Keratinocyte (primary cell): ENCODE data around the gene CABP2. TPM values are rescaled to one million over a fixed set of nuclear protein-coding genes. Genes with fewer than 3 reads are reported as not detected.

ENCODE experiments used
- DNase-seq: peaks from one replicate; pipeline ENCODE4 v3.0.0-alpha.2; 2011; ENCODE audit warnings: low read depth, missing footprints, low spot score
- FAIRE-seq: peaks from 2 replicates; lab custom pipeline; 2011; peaks lifted over from hg19 to GRCh38; lab: Jason Lieb, UNC
- H2AFZ ChIP-seq: 2 replicates; pipeline ENCODE4 v1.6.0; 2012; ENCODE audit warnings: low read length, control low read depth, inconsistent platforms; ENCODE audit not compliant: control insufficient read depth
- H3K27ac ChIP-seq: 2 replicates; pipeline ENCODE4 v1.5.1; 2011; ENCODE audit warnings: low read length; ENCODE audit not compliant: control insufficient read depth, insufficient read depth
- H3K27me3 ChIP-seq: 3 replicates; pipeline ENCODE4 v1.6.0; 2011; ENCODE audit warnings: low read length; ENCODE audit not compliant: control insufficient read depth, insufficient read depth; ENCODE audit errors: extremely low read depth
- H3K36me3 ChIP-seq, 2 experiments: 2 replicates in 1 of 2; 3 replicates in 1 of 2; pipeline ENCODE4 v1.5.1; 2011; ENCODE audit warnings: low read length in 2 of 2, mild to moderate bottlenecking in 1 of 2; ENCODE audit not compliant: control insufficient read depth in 2 of 2, insufficient read depth in 2 of 2; ENCODE audit errors: extremely low read depth in 1 of 2
- H3K4me1 ChIP-seq: 3 replicates; pipeline ENCODE4 v1.5.1; 2011; ENCODE audit warnings: low read length; ENCODE audit not compliant: control insufficient read depth, insufficient read depth; ENCODE audit errors: extremely low read depth
- H3K4me2 ChIP-seq: 3 replicates; pipeline ENCODE4 v1.6.0; 2011; ENCODE audit warnings: low read depth, low read length; ENCODE audit not compliant: control insufficient read depth, insufficient read depth; ENCODE audit errors: extremely low read depth
- H3K4me3 ChIP-seq, 3 experiments: fragments of 200-600 bp in 1 of 3; sonication (generic) in 1 of 3; 2 replicates in 2 of 3; 3 replicates in 1 of 3; pipeline ENCODE4 v1.5.1; 2011 to 2016; ENCODE audit warnings: low read length in 3 of 3, mild to moderate bottlenecking in 3 of 3, control low read depth in 2 of 3, inconsistent platforms in 1 of 3, low read depth in 1 of 3, mixed read lengths in 1 of 3, mixed run types in 1 of 3, moderate library complexity in 1 of 3; ENCODE audit not compliant: control insufficient read depth in 2 of 3, insufficient read depth in 2 of 3; ENCODE audit errors: extremely low read depth in 1 of 3
- H3K79me2 ChIP-seq: 2 replicates; pipeline ENCODE4 v1.6.0; 2012; ENCODE audit warnings: low read length; ENCODE audit not compliant: control insufficient read depth, insufficient read depth
- H3K9ac ChIP-seq: 3 replicates; pipeline ENCODE4 v1.6.0; 2011; ENCODE audit warnings: low read length; ENCODE audit not compliant: control insufficient read depth, insufficient read depth; ENCODE audit errors: extremely low read depth
- H3K9me1 ChIP-seq: 3 replicates; pipeline ENCODE4 v1.6.0; 2011; ENCODE audit warnings: low read length; ENCODE audit not compliant: control insufficient read depth, insufficient read depth; ENCODE audit errors: extremely low read depth
- H3K9me3 ChIP-seq: 2 replicates; pipeline ENCODE4 v1.5.1; 2012; ENCODE audit warnings: low read depth, low read length; ENCODE audit not compliant: control insufficient read depth
- H4K20me1 ChIP-seq: 3 replicates; pipeline ENCODE4 v1.6.0; 2011; ENCODE audit warnings: low read length; ENCODE audit not compliant: control insufficient read depth, insufficient read depth; ENCODE audit errors: extremely low read depth
- EZH2 ChIP-seq: IDR thresholded peaks from one replicate; pipeline ENCODE4 v1.6.1; 2012; ENCODE audit warnings: inconsistent platforms, mild to moderate bottlenecking, low read length, moderate library complexity
- dilution Hi-C: fragments of 300-500 bp; cut with MboI; formaldehyde crosslinking; loops from one replicate; pipeline ENCODE4 v1.7.0; 2020; ENCODE audit warnings: low sequenced_read_pairs; ENCODE audit not compliant: extremely low pct_ligation_motif_present
- polyA plus RNA-seq, 5 experiments: library from polyadenylated mRNA; depleted of rRNA in 3 of 5; stranded (reverse) in 3 of 5; stranded (forward) in 1 of 5; unstranded in 1 of 5; fragments of >200 nt; gene quantifications; 1 replicate in 1 of 5; 2 replicates in 3 of 5; 3 replicates in 1 of 5; pipeline versions ENCODE4 v1.2.1 to v1.2.3, GENCODE V29; 2011 to 2012; ENCODE audit warnings: missing spikeins in 2 of 5, low read depth in 1 of 5, low replicate concordance in 1 of 5
- TF ChIP-seq, protein P1 (sequence below), 3 experiments: IDR thresholded peaks in 1 of 3; conservative IDR thresholded peaks in 1 of 3; optimal IDR thresholded peaks in 1 of 3; 2 replicates in 2 of 3; 3 replicates in 1 of 3; pipeline versions ENCODE3 to v1.5.1; 2011; ENCODE audit warnings: low read length in 3 of 3, mild to moderate bottlenecking in 3 of 3, moderate library complexity in 2 of 3, control low read depth in 1 of 3, inconsistent platforms in 1 of 3; ENCODE audit not compliant: insufficient read depth in 2 of 3; ENCODE audit errors: extremely low read depth in 1 of 3

Gene CABP2
- polyA plus RNA-seq, 1 donor (not counting 4 experiments of a cell fraction or from before 2014, with no cell fraction given): not detected

GRCh38 chr11:67543585-67543984 is 20.3 kb upstream of the CABP2 start:
- H3K27me3 ChIP-seq: no peaks in the 10 kb centered on the region
- dilution Hi-C loops: no loop called here
- no peak overlapping the region for H3K4me3 ChIP-seq
- no peaks in the 10 kb centered on the region for H4K20me1 ChIP-seq
- H3K4me1 ChIP-seq: peaks cover 3% of the 10 kb centered on the region
- no peaks in the 10 kb centered on the region for H3K9me3 ChIP-seq
- no peak overlapping the region for H3K27ac ChIP-seq
- no peak overlapping the region for H2AFZ ChIP-seq
- DNase-seq (no peak), FAIRE-seq (no peak)
- H3K9me1 ChIP-seq: no peaks in the 10 kb centered on the region
- no peaks in the 10 kb centered on the region for H3K36me3 ChIP-seq
- TF ChIP-seq, protein P1, sequence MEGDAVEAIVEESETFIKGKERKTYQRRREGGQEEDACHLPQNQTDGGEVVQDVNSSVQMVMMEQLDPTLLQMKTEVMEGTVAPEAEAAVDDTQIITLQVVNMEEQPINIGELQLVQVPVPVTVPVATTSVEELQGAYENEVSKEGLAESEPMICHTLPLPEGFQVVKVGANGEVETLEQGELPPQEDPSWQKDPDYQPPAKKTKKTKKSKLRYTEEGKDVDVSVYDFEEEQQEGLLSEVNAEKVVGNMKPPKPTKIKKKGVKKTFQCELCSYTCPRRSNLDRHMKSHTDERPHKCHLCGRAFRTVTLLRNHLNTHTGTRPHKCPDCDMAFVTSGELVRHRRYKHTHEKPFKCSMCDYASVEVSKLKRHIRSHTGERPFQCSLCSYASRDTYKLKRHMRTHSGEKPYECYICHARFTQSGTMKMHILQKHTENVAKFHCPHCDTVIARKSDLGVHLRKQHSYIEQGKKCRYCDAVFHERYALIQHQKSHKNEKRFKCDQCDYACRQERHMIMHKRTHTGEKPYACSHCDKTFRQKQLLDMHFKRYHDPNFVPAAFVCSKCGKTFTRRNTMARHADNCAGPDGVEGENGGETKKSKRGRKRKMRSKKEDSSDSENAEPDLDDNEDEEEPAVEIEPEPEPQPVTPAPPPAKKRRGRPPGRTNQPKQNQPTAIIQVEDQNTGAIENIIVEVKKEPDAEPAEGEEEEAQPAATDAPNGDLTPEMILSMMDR (optimal IDR thresholded peaks at IDR 0.05 in 1 of 3, IDR thresholded peaks at IDR 0.05 in 1 of 3, conservative IDR thresholded peaks at IDR 0.05 in 1 of 3; ENCODE audit: extremely low read depth in 1 of 3, insufficient read depth in 2 of 3, low read length in 3 of 3): no peak
- TF ChIP-seq EZH2: no peak
- no peak overlapping the region for H3K4me2 ChIP-seq
- no peak overlapping the region for H3K9ac ChIP-seq
- no peaks in the 10 kb centered on the region for H3K79me2 ChIP-seq

DNA sequence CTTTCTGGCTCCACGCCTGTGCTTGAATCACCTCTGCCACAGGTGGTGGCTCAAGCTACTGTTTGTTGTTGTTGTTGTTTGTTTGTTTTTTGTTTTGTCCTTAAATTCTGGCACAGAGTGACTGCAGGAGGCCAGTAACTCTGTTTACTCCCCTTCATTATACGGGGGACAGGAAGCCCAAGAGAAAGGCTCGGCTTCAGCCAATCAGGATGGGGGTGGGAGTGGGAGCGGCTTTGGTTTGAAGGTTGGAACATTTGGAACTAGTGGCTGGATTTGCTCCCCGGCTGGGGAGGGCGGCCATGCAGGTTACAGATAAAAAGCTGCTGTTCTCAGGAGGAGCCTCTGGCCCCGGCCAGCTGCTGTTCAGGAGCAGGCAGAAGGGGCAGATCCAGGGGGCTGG is 19.7 kb upstream of the CABP2 start:
- no peak for FAIRE-seq

More for the DNA sequence above, 19.7 kb upstream of the CABP2 start:
- peaks cover 3% of the 10 kb centered on the region for H3K4me1 ChIP-seq
- H3K79me2 ChIP-seq: no peaks in the 10 kb centered on the region
- dilution Hi-C loops: no loop called here
- TF ChIP-seq, protein P1 (optimal IDR thresholded peaks at IDR 0.05 in 1 of 3, IDR thresholded peaks at IDR 0.05 in 1 of 3, conservative IDR thresholded peaks at IDR 0.05 in 1 of 3; ENCODE audit: extremely low read depth in 1 of 3, insufficient read depth in 2 of 3, low read length in 3 of 3): no peak
- no peak for TF ChIP-seq EZH2
- no peak overlapping the region for H3K4me2 ChIP-seq
- H4K20me1 ChIP-seq: no peaks in the 10 kb centered on the region
- no peak overlapping the region for H2AFZ ChIP-seq
- H3K9me1 ChIP-seq: no peaks in the 10 kb centered on the region
- no peak overlapping the region for H3K9ac ChIP-seq
- H3K27ac ChIP-seq: no peak overlapping the region
- DNase-seq: no peak
- H3K4me3 ChIP-seq: no peak overlapping the region
- H3K27me3 ChIP-seq: no peaks in the 10 kb centered on the region
- H3K36me3 ChIP-seq: no peaks in the 10 kb centered on the region
- no peaks in the 10 kb centered on the region for H3K9me3 ChIP-seq
